Type B pancreatic cell (in vitro differentiated cells): ENCODE results near the gene HS3ST3A1. TPM values are rescaled to one million over a fixed set of nuclear protein-coding genes. Genes with fewer than 3 reads are reported as not detected.

Experiments
- DNase-seq: peaks from one replicate; pipeline ENCODE4 v3.0.0; 2021; ENCODE audit warnings: mixed read lengths; ENCODE audit not compliant: unreplicated experiment; ENCODE audit errors: extremely low spot score
- H3K27ac Mint-ChIP-seq: 2 replicates; pipeline ENCODE4 v1.8.0; 2021; ENCODE audit warnings: mild to moderate bottlenecking, mixed read lengths
- H3K27me3 Mint-ChIP-seq: 2 replicates; pipeline ENCODE4 v1.8.0; 2021; ENCODE audit warnings: mixed read lengths
- H3K36me3 Mint-ChIP-seq: 2 replicates; pipeline ENCODE4 v1.8.0; 2021; ENCODE audit warnings: mixed read lengths
- H3K4me1 Mint-ChIP-seq: one replicate; pipeline ENCODE4 v1.8.0; 2021; ENCODE audit warnings: mixed read lengths; ENCODE audit not compliant: unreplicated experiment
- H3K4me3 Mint-ChIP-seq: 2 replicates; pipeline ENCODE4 v1.8.0; 2021; ENCODE audit warnings: mild to moderate bottlenecking, mixed read lengths
- H3K9me3 Mint-ChIP-seq: 2 replicates; pipeline ENCODE4 v1.8.0; 2021; ENCODE audit warnings: mixed read lengths
- total RNA-seq: library from RNA; stranded (reverse); gene quantifications from 2 replicates; pipeline ENCODE4 v1.2.1, GENCODE V29; 2021; ENCODE audit warnings: low replicate concordance
- TF ChIP-seq, protein P1 (sequence below): fragments of 200-600 bp; sonication (generic); conservative IDR thresholded peaks from 2 replicates; pipeline ENCODE4 v1.5.0; 2021; ENCODE audit warnings: antibody characterized with exemption, mild to moderate bottlenecking

The HS3ST3A1 gene
- total RNA-seq, 1 donor from 2014 or later: 7.6 TPM

DNA sequence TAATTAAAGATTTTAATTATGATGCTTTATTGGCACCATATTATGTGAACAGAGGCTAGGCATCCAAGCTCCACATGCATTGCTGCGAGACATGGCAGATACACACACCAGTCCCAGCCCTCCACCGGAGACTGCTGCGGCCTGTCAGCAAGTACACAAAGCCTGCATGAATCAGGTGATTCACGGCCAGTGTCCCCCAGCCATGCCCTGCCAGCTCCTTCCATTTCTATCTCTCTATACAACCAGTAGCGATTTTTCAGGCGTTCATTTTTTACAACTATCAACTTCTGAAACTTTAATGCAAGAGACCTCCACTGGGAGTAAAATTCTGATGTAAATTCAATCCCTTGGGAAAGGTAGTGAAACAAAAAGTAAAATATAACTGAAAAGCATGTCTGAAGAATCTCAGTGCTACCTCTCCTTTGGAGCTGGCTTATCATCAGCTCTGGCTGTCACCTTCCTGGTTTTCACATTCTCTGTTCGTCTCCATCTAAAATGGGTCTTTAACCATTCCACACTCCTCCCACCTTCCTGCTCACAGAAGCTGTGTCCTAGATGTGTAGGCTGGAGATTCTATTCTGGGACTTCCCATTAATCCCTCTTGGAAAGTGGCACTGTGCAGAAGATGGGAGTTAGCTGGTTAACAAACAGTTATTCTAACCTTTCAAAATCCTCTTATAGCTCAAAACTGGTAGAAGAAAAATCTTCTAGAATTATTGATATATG lies 32.2 kb downstream of the HS3ST3A1 start:
- Mint-ChIP-seq H3K36me3 (peaks cover 18% of the 10 kb centered on the region), H3K4me3 (no peak overlapping the region), H3K4me1 (peaks cover 20% of the 10 kb centered on the region), H3K27me3 (no peaks in the 10 kb centered on the region), H3K27ac (no peak overlapping the region), H3K9me3 (no peaks in the 10 kb centered on the region)
- TF ChIP-seq, protein P1, sequence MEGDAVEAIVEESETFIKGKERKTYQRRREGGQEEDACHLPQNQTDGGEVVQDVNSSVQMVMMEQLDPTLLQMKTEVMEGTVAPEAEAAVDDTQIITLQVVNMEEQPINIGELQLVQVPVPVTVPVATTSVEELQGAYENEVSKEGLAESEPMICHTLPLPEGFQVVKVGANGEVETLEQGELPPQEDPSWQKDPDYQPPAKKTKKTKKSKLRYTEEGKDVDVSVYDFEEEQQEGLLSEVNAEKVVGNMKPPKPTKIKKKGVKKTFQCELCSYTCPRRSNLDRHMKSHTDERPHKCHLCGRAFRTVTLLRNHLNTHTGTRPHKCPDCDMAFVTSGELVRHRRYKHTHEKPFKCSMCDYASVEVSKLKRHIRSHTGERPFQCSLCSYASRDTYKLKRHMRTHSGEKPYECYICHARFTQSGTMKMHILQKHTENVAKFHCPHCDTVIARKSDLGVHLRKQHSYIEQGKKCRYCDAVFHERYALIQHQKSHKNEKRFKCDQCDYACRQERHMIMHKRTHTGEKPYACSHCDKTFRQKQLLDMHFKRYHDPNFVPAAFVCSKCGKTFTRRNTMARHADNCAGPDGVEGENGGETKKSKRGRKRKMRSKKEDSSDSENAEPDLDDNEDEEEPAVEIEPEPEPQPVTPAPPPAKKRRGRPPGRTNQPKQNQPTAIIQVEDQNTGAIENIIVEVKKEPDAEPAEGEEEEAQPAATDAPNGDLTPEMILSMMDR: no peak
- DNase-seq: no peak

DNA sequence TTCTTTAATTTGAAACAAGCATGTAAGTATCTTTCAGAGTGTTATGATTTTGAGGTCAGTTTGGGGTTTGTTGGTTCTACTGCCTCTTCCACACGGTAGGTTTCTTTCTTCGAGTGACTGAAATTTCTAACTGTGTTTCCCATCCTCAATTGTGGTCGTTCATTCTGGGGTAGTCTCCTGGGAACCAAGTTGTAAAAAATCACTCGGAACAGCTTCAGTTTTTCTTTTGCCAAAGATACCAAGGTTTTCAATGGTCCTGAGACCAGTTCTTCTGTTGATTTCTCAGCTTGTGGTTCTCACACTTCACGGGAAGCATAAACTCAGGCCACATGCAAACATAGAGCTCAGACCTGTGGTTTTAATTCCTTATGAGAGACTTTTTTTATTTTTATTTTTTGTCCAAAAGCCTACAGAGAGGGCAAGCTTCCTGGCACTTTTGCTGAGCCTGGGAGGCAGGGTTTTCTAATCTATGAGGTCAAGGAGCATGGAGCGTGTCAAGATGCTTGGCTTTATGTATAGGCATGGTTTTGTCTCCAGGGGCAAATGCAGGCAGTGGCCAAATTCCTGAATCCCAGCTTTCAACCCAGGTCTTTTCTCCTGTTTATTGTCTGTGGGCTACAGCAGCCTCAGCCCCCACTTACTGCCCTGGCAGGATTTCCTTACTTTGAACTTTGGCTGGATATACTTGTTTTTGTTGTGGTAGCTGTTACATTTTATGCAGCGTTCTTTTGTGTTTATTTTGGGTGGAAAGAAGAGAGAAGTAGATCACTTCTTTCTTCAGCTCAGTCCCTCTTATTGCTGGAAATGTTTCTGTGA lies 32.9 kb downstream of the HS3ST3A1 start:
- peaks cover 18% of the 10 kb centered on the region for H3K36me3 Mint-ChIP-seq
- TF ChIP-seq, protein P1: no peak
- no peak for DNase-seq
- no peak overlapping the region for H3K4me3 Mint-ChIP-seq
- H3K4me1 Mint-ChIP-seq: peaks cover 20% of the 10 kb centered on the region
- no peaks in the 10 kb centered on the region for H3K27me3 Mint-ChIP-seq
- no peak overlapping the region for H3K27ac Mint-ChIP-seq
- no peaks in the 10 kb centered on the region for H3K9me3 Mint-ChIP-seq

DNA sequence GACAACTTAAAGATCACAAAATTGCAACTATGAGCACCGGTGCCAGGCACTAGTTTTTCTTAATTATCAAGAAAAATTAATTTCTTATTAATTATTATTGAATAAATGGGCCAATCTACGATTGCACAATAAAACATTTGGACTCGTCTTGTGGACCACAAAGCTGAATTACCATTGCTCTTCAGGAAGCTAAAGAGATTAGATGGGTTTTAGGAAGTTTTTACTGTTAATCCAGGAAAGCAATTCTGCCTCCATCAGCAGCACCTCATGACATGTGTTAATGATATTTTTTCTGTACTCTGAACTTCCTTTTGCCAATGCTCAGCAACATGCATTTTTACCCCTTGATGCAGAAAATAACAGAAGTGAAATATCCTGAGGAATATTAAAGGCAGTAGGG lies 37.9 kb downstream of the HS3ST3A1 start:
- Mint-ChIP-seq H3K4me1 (peaks cover 19% of the 10 kb centered on the region), H3K27me3 (no peaks in the 10 kb centered on the region), H3K4me3 (no peak overlapping the region), H3K9me3 (no peaks in the 10 kb centered on the region), H3K27ac (no peak overlapping the region), H3K36me3 (peaks cover 13% of the 10 kb centered on the region)
- TF ChIP-seq, protein P1: no peak
- no peak for DNase-seq

DNA sequence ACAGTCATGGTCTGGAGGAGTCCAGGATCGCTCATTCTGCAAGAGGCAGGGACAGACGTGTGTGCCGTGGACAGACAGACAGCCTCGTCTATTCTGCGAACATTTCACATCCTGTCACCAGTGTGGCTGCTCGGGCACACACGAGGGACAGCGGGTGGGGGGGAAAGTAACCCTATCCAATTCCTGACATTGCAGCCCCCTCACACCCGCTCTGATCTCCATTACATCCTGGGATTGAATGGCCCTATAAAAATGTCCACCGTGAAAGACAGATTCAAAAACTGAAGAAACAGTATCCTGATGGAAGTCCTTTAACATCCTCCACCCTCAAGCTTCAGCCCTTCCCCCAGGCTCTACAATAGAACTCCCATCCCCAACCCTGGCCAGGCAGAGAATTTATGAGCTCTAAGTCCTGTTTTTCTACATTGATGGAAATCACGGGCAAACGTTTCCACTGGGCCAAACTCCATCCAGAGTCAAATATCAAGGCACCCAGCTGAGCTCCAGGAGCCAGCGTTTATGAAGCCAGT lies 39.4 kb downstream of the HS3ST3A1 start:
- peaks cover 8% of the 10 kb centered on the region for H3K36me3 Mint-ChIP-seq
- no peak overlapping the region for H3K27ac Mint-ChIP-seq
- no peak for DNase-seq
- H3K9me3 Mint-ChIP-seq: no peaks in the 10 kb centered on the region
- H3K4me3 Mint-ChIP-seq: no peak overlapping the region
- no peaks in the 10 kb centered on the region for H3K27me3 Mint-ChIP-seq
- H3K4me1 Mint-ChIP-seq: peaks cover 18% of the 10 kb centered on the region
- TF ChIP-seq, protein P1: no peak

DNA sequence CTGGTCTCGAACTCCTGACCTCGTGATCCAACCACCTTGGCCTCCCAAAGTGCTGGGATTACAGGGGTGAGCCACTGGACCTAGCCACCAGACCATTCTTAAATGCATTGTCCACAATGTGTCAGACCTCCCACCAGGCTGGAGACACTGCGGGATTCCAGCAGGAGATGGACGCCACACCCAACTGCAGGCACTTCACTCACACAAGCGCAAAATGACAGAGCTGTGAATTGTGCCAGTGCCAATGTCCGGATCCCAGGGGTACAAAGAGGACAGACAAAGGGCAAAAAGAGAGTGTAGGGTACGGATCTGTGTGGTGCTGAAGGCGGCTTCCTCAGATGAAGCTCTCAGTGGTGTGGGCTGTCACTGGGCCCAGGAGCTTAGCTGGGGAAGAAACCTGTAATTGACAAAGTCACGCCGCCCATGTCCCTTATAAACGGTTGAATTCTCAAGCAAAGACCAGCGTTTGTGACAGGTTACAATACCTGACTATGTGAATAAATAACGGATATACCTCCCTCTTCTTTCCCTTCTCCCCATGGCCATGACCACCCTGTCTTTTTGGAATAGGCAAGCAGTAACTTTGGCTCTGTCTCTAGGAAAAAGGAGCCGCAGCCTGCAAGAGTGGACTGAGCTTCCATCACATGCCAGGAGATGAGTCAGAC lies 40.0 kb downstream of the HS3ST3A1 start:
- TF ChIP-seq, protein P1: no peak
- H3K9me3 Mint-ChIP-seq: no peaks in the 10 kb centered on the region
- no peak overlapping the region for H3K4me3 Mint-ChIP-seq
- peaks cover 6% of the 10 kb centered on the region for H3K36me3 Mint-ChIP-seq
- no peak overlapping the region for H3K27ac Mint-ChIP-seq
- DNase-seq: no peak
- H3K4me1 Mint-ChIP-seq: peaks cover 18% of the 10 kb centered on the region
- H3K27me3 Mint-ChIP-seq: no peaks in the 10 kb centered on the region
